ENCODE data around the gene ZNF474.
A peak's percentile ranks its signal among the peaks of the same experiment; 100 is the strongest.

The ZNF474 gene

GRCh38 chr5:122118356-122118948, 10.9 kb upstream of the ZNF474 start:
- DNase-seq (ENCODE audit: low read depth), result no peak

- DNase-seq (ENCODE audit: low read depth), result no peak
Measured at GRCh38 chr5:122119205-122119604, 10.1 kb upstream of the ZNF474 start.

DNA sequence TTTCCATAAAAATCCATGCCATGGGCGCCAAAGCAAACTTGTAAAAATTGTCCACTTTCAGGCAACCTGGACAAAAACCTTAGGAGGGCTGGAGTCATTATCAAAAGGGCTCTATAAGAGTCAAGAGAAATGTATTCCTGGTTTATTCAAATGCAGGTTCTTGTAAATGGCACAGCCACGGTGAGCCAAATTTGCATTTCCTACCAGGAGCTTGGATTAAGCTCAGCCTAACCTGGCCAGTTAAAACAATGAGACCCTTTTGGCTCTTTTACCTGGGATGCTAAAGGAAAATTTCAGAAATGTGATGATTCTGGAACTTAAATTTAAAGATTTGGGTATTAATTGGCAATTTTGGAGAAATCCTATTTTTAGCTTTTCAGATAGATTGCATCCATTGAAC, 8.9 kb upstream of the ZNF474 start:
- DNase-seq (ENCODE audit: low read depth), result no peak

DNA sequence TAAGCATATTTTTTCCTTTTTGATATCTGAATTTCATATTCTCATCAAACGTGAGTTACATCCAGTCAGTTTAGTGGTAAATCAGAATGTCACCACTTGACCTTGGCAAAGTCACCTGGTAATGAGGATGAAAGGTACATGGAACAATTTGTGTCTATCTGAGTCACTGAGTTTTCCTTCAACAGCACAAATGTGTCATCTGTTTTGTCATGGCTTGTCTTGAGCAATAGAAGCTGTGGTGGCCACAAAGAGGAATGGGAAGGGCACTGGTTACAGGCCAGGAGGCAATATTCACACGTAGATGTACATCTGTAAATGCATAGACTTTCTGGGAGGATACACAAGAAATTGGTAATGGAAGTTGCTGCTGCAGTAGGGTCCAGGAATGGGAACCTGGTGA, 8.4 kb upstream of the ZNF474 start:
- peak; percentile 75 for DNase-seq (ENCODE audit: low read depth)

DNA sequence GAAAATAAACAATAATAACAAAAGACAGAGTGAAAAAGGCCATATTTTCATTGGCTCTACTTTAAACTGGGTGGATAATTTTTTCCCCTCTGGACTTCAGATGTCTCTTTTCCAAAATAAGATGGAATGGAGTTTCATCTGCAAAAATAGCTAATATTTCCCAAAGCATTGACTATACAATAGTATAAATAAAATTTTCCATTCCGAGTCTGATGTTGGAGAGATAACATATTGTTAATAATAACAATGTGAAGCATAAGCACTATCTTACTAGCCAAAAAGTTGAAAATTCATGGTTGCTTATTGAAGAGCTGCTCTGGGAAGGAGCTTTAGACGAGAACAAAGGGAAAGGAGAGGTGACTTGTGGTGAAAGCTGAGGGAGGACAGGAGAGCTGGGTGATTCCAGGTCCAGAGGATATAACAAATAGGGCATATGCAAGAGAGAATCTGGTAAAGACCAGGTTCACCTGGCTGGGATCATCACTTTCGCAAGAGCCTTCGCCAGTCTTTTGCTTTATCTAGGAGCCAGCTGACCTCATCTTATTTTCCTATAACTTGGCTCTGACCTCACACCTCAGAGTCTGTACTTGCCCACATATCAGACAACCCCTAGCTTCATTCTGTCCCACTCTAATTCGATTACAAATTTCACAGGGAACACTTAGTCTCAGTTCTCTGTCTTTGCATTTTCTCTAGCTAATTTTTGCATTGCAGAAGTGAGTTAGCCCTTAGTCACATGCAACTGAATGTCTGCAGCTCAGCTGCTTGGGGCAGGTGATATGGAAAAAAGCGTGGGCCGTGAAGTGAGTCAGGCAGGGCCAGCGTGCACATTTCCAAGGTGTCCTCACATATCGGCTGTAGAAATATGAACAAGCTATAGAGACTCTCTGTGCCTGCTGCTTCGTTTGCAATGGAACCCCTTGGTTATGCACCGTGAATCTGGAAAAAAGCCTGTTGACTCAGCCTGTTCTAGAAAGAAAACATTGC, 7.6 kb upstream of the ZNF474 start:
- DNase-seq (ENCODE audit: low read depth), result peak; percentile 56

DNA sequence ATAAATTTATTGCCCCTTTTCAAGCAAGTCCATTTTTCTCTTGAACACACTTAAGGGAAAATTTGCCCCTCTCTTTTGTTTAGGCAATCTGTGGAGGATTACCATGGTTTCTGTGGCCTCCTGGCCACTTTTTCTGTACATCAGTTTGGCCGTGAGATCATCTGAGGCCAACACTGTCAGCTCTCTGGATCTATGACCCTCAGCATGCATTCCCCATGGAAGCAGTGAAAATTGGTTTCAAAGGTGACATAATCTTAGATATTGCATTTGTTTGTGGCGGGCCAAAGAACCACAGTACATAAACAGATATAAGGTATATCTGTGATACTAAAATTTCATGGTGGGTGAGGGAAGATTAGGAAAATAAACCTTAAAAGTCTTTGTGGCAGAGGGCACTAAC, 4.6 kb upstream of the ZNF474 start:
- DNase-seq (ENCODE audit: low read depth), result no peak

DNA sequence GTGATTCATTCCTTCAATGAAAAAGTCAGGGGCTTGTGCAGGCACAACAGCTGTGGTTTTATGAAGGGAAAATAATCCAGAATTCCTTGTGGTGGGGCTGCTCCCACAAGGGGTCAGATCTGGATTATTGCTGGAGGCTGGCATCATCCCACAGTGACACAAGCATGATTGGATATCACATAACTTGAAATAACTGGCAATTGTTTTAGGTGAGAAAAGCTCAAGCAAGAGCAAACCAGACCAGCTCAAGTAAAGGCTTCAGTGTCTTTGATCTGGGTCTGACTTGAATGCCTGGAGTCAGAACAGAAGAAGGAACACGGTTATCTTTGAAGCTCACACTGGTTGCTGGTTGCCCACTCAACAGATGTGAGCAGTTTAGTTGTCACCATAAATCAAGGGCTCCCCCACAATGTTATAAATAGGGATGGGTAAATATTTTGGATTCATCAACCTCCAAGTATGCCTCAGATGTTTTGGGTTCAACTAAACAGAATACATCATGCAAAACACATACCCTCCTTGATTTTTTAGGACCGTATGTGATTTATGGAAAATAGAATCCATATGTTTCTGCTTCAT, 3.1 kb upstream of the ZNF474 start:
- DNase-seq (ENCODE audit: low read depth), result peak; percentile 64

GRCh38 chr5:122126756-122127321, 2.5 kb upstream of the ZNF474 start:
- DNase-seq (ENCODE audit: low read depth), result no peak

DNA sequence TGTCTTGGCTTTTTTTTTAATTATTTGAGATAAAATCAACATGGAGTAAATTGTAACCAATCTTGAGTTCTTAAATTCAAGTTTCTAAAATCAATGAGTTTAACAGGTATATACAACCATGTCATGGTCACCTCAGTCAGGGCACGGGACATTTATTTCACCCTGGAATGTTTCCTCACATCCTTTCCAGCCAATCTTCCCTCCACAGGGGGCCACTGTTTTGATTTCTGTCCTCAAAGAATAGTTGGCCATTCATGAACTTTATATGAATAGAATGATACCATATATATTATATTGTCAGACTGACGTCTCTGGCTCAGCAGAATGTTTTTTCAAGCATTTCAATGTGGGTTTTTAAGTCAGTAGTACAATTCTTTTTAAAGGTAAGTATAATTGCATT, 806 bp downstream of the ZNF474 start:
- no peak for DNase-seq (ENCODE audit: low read depth)

- no peak for DNase-seq (ENCODE audit: low read depth)
Measured at GRCh38 chr5:122137702-122138101, 8.4 kb downstream of the ZNF474 start.

DNA sequence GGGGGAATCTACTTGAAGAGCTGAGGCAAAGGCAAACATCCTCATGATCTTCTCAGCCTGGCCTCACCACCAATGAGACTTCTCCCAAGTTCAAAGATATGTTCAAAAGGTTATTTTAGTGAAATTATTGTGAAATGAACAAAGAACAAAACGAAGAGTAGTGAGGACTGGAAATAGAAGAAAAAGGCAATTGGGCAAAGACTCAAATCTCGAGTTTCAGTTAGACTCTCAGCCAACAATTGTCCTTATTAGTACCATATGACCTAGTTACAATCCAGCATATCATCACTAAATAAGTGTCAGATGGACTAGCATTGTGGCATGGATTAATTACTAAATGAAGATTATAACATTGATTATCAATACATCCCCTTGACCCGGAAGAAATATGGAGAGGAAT, 9.0 kb downstream of the ZNF474 start:
- DNase-seq (ENCODE audit: low read depth), result no peak

- no peak for DNase-seq (ENCODE audit: low read depth)
Measured at GRCh38 chr5:122140900-122141299, 11.6 kb downstream of the ZNF474 start.

GRCh38 chr5:122141751-122142150, 12.4 kb downstream of the ZNF474 start:
- peak; percentile 61 for DNase-seq (ENCODE audit: low read depth)

GRCh38 chr5:122142480-122143164, 13.3 kb downstream of the ZNF474 start:
- DNase-seq (ENCODE audit: low read depth), result peak; percentile 98

DNA sequence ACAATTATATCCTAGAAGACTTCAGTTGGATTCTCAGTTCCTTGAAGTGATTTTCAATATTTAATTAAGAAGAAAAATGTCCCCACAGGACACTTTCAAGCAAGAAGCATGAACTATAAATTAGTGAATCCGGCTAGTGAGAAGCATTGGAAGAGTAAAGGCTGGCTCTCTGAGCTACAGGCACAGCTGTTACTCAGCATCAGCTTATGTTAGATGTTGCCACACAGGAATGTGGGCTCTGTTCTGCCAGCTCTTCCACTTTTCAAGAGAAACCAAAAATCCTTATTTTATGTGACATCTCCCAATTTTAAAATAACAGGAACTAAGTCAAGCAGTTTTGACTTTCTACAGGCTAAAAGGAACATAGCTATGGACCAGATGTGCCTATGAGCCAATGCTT, 14.9 kb downstream of the ZNF474 start:
- no peak for DNase-seq (ENCODE audit: low read depth)

- DNase-seq (ENCODE audit: low read depth), result no peak
Measured at GRCh38 chr5:122145906-122146305, 16.6 kb downstream of the ZNF474 start.

DNA sequence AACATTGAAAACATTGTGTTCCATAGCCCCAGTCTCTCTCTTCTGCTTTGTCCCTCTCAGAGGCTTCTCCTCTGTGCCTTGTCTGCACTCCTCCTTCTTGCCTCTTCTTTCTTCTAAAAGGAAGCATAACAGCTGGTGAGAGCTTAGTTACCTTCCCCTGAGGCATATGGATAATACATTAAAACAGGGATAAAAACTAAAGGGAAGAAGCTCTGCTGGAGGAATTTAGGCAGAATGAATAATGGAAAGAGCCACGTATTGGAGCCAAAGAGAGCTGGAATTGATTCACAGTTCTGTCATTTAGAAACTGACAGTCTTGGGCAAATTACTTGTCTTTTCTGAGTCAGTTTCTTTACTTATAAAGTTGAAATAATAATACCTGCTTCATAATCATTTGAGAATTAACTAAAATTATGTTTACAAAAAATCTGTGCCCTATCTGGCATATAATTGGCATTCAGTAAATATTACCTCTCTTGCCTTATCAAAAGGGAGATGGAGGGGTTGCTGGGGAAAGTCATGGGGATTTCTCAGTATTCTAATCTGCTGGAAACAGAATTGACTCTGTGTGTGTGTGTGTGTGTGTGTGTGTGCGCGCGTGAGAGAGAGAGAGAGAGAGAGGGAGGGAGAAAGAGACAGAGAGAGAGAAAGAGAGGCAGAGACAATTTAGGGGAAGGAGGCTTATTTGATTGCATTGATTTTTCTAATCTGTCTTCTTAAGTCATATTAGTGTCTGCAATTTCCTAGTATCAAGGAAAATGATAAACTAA, 20.2 kb downstream of the ZNF474 start:
- DNase-seq (ENCODE audit: low read depth), result no peak

DNA sequence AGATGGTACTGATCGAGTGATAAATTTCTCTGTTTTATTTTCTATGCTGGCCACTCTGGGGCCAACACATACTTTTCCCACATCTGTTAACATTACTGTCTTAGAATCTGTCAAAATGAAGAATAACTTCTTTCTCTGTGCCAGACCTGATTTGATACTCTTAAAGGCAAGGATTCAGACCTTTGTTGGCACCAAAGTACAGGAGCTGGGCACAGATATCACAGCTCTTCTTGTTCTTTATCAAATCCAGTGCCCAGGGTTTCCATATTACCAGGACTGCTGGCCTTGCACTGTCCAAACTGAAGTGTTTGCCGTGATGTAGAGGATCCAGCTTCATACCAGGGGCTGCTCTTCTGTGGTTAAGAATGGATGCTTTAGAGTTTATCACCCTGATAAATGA, 20.9 kb downstream of the ZNF474 start:
- no peak for DNase-seq (ENCODE audit: low read depth)

GRCh38 chr5:122151640-122152039, 22.3 kb downstream of the ZNF474 start:
- peak; percentile 78 for DNase-seq (ENCODE audit: low read depth)

- no peak for DNase-seq (ENCODE audit: low read depth)
Measured at GRCh38 chr5:122152266-122152900, 23.0 kb downstream of the ZNF474 start.

DNA sequence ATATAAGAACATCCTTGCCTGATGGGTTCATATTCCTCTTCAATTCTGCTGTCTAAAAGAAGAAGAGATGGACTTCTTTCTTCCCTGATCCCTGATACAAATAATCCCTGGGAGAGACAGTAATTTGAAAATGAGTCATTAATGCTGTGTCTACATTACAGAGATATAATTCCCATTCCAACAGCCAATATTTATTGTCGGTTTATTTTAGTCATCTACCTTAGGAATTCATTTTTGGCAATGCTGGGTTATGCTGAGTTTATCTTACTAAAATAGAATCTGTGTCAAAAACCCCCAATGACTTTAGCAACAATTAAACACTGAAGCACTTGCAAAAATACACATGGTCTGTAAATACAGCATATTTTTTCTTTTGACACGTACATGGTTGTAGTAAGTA, 23.9 kb downstream of the ZNF474 start:
- DNase-seq (ENCODE audit: low read depth), result peak; percentile 75
